Measurements from ENCODE around the gene MOB3B.

MOB3B gene

DNA sequence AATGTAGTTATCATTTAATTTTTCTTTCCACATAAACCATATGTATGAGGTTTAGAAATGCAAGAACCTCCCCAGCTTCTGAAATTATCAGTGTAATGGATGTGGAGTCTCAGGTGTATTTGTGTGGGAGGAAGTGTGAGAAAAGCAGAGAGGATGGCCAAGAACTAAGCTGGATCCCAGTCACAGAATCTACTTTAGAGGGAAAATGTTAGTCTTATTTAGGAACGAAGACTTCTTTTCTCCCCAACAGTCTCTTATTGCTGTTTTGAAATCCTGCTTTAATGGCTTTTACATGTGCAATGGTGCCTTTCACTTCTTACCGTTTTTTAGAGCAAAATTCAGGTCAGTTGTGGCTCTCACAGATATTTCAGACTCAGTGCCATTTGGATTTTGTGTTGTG lies 235.6 kb downstream of the MOB3B start:
- no peak for DNase-seq (ENCODE audit: low read depth in 3 of 3, low spot score in 1 of 3)

DNA sequence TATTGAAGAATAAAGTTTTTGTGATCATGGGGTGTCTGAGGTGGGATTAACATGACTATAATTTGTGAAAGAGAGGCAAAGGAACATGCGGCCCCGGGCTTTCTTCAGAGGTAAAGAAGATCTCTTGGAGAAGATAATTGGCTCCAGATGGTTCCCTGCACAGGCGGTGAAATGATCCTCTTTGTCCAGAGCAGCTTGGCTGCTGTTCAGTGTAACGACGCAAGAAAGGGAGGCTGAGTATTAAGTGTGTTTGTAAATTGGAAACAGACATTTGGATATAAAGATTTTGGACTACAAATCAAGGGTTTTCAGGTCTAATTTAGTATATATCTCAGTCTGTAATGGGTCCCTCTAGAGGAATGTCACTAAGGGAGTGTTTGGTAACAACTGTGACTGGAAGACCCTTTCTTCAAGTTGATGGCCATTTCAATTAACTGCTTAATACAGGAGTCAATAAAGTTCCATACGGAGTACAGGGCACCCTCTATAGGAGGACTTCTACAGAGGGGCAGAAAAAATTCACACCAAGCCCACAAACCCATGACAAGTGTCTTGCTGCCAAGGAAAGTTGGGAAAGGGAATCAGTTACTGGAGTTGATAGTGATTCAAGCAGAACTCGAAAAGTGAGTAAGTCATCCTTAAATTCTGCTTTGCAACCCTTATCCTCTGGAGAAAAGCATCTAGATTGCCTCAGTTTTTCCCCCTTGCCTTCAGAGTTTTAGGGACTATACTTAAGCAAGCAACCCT lies 236.8 kb downstream of the MOB3B start:
- no peak for DNase-seq (ENCODE audit: low read depth in 3 of 3, low spot score in 1 of 3)

GRCh38 chr9:27291292-27291691 lies 238.3 kb downstream of the MOB3B start:
- DNase-seq (ENCODE audit: low read depth in 3 of 3, low spot score in 1 of 3): no peak

- no peak for DNase-seq (ENCODE audit: low read depth in 3 of 3, low spot score in 1 of 3)
Measured at GRCh38 chr9:27282269-27282668, 247.3 kb downstream of the MOB3B start.

DNA sequence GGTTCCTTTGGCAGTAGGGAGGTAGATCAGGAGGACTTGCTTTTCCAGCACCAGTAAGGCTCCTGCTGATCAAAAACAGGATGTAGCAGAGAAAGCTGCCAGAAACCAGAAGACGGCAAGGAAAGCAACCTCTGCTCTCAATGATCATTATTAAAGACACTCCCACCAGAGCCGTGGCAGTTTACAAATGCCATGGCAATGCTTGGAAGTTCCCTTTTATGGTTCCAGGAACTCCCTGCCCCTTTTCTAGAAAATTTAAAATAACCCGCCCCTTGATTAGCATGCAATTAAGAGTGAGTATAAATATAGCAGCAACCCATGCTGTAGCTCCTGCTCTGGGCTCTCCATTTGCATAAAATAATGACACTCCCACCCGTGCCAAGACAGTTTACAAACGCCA lies 248.8 kb downstream of the MOB3B start:
- DNase-seq (ENCODE audit: low read depth in 3 of 3, low spot score in 1 of 3): no peak

- no peak for DNase-seq (ENCODE audit: low read depth in 3 of 3, low spot score in 1 of 3)
Measured at GRCh38 chr9:27280249-27280648, 249.4 kb downstream of the MOB3B start.

- DNase-seq (ENCODE audit: low read depth in 3 of 3, low spot score in 1 of 3): no peak
Measured at GRCh38 chr9:27279611-27280010, 250.0 kb downstream of the MOB3B start.

DNA sequence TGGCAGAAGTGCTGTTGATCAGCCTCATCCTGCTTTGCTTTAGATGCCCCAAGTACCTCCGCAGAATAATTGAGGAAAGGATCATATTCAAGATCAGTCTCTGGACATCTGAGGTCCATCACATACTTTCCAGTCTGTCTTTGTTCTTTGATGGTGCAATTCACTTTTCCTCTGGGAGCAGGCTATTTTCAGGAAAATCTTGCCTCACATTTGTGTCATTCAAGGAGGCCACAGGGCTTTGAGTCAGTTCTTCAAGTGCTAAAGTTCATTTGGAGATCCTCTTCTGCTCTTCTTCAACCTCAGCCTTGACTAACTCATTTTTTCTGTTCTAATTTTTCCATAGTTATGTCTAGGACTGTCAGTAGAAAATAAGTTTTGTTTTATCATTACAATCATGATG lies 251.2 kb downstream of the MOB3B start:
- DNase-seq (ENCODE audit: low read depth in 3 of 3, low spot score in 1 of 3): no peak

GRCh38 chr9:27276193-27277030 lies 253.2 kb downstream of the MOB3B start:
- no peak for DNase-seq (ENCODE audit: low read depth in 3 of 3, low spot score in 1 of 3)

Data from stimulated activated CD4-positive, alpha-beta T cell treated with anti-CD3 and anti-CD28 coated beads, TNF-alpha, amount 100 ng/mL, for 1 hour (primary cell).